ENCODE results near the gene PDK3.

Gene PDK3

GRCh38 chrX:24483596-24483995, 18.5 kb downstream of the PDK3 start:
- DNase-seq = no peak

DNA sequence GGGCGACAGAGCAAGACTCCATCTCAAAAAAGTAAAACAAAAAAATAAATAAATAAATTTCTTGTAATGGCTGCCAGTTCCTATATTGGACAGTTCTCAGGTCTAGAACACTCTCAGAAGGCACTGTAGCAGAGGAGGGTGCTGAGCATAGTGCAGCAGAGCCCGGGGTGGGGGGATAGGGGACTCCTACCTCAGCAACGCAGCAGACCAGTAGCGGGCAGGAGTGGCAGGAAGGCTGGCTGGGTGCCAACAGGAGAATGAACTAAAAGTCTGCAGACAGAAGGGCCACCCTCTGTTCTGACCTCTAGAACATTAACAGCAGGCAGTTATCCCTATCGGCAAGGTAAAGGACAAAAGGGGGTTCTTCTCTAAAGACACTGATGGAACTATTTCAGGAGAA, 20.2 kb downstream of the PDK3 start:
- DNase-seq = no peak

- no peak for DNase-seq
These were observed 21.0 kb downstream of the PDK3 start for GRCh38 chrX:24485976-24486680.

DNA sequence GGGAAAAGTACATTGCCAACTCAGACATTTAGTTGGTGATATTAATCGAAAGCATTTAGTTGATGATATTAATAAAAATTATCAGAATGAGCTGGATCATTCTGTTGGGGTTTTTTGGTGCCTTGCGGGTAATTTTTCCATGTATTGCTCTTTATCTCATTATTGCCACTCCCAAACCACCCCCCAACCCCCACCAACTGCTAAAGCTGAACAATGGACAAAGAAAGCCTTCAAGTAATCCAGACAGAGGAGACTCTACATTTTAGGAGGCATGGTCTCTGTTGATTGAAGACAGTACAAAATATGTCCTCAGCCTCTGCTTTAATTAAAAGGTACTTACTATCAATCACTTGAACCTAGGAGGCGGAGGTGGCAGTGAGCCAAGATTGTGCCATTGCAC, 22.5 kb downstream of the PDK3 start:
- DNase-seq = no peak

- DNase-seq = no peak
These were observed 26.7 kb downstream of the PDK3 start for GRCh38 chrX:24491741-24492140.

GRCh38 chrX:24493740-24494581, 28.9 kb downstream of the PDK3 start:
- no peak for DNase-seq

DNA sequence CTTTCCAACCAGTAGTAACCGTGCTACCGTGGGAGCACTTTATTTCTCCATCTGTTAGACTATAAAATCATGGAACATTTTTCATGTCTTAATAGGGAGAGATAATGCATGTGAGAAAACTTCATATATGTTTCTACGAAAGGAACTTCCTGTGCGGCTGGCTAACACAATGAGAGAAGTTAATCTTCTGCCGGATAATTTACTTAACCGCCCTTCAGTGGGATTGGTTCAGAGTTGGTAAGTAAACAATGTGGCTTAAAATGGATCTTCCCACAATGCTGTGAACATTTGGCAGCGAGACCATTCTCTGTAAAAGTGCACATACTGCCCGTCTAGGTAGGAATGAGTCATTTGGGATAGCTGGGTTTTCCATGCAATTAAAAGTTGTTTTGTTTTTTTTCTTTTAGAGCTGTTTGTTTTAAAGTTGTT, 29.6 kb downstream of the PDK3 start:
- DNase-seq = peak; percentile 63

GRCh38 chrX:24495700-24496099, 30.6 kb downstream of the PDK3 start:
- DNase-seq = no peak

- DNase-seq = no peak
These were observed 33.1 kb downstream of the PDK3 start for GRCh38 chrX:24498181-24498580.

DNA sequence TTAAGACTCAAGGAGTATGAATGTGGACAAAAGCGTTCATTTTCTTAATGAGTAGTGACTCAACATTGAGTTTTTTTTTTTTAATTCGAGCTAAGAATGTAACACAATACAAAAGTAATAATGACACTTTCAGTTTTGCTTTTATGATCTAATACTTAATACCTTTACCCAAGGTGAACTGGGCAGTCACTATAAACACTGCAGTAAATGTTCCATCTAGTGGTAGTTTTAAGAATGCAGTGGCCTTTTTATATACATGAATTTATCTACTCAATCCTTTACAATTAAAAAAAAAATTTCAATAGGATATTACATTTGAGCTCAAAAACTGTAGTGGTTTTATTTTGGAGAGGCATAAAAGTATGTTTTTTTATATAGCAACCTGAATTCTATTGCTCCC, 33.9 kb downstream of the PDK3 start:
- DNase-seq = peak; percentile 11

GRCh38 chrX:24506082-24506481, 41.0 kb downstream of the PDK3 start:
- no peak for DNase-seq

GRCh38 chrX:24508375-24508774, 43.3 kb downstream of the PDK3 start:
- no peak for DNase-seq

- DNase-seq = no peak
These were observed 48.3 kb downstream of the PDK3 start for GRCh38 chrX:24513416-24513815.

GRCh38 chrX:24515447-24515846, 50.4 kb downstream of the PDK3 start:
- DNase-seq = no peak

GRCh38 chrX:24520472-24520871, 55.4 kb downstream of the PDK3 start:
- no peak for DNase-seq

DNA sequence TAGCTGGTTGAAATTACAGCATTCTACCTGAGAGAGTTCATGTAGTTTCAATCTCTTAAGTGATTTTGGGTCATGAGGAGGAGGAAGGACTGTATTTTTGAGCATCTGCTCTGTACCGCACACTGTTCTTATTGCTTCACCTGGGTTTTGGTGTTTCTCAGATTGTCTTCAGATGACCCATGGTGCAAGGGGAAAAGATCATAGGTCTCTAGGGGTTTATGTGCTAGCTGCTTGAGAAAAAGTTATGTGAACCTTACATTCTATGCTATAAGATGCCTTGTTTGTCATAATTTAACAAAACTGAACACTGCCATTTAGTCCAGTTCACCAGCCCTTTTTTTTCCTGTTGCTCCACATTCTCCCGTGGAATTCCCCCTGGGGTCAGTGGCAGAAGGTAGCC, 60.4 kb downstream of the PDK3 start:
- no peak for DNase-seq

DNA sequence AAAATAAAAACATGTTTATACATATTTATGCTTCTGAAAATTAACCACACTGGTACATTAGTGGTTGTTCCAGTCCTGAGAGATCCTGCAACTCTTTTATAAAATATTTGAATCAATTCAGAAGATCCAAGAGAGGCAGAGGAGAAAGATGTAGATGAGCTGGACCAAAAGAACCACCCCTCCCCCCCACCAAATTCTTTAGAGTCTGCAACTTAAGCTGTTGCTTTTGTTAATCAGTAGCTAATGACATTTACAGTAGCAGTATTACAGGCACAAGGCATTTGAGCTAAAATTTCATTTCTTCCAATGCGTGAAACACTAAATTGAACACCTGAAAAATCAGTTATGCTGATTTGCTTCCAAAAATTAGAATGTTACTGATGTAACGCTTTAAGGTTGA, 61.5 kb downstream of the PDK3 start:
- DNase-seq = no peak

- DNase-seq = no peak
These were observed 63.5 kb downstream of the PDK3 start for GRCh38 chrX:24528605-24529004.

- DNase-seq = no peak
These were observed 71.5 kb downstream of the PDK3 start for GRCh38 chrX:24536551-24536950.

- no peak for DNase-seq
These were observed 77.7 kb downstream of the PDK3 start for GRCh38 chrX:24542756-24543155.

GRCh38 chrX:24547961-24548360, 82.9 kb downstream of the PDK3 start:
- no peak for DNase-seq

DNA sequence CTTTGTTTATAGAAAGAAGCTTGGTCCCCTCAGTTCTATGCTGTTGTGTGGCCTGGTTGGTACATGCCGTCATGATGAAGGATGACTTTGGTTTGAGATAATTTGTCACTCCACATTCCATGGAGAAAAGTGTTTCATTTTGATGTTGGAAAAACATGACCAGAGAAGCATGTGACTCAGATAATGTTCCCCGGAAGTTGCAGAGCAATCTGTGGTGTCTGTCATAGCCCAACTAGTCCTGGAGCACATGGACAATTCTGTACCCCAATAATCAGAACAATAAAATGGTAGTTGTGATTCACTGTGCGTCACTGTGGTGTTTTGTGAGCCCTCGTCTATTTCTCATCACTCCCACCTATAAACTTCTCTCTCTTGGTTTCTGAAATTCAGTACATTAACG, 85.1 kb downstream of the PDK3 start:
- DNase-seq = no peak

DNA sequence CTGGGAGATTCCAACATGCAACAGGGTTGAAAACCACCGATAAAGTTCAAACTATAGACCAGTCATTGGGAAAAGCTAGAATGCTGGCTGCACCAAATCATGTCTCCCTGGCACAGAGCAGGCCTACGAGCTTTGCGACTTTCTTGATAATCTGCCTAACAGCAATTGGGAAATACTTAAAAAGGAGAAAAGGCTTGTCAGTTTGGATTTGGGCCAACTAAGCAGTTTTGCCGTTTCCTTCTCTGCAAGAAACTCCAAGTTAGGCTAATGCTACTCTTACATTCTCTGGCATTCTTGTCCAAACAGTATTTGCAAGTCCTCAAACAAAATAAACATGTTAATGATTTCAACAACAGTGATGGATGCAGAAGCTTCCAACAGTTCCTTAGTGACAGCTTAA, 87.9 kb downstream of the PDK3 start:
- no peak for DNase-seq

GRCh38 chrX:24561121-24561520, 96.0 kb downstream of the PDK3 start:
- no peak for DNase-seq

Measured in NCI-H2107 (cell line).